ENCODE measurements around the gene MEG3. TPM values are rescaled to one million over a fixed set of nuclear protein-coding genes. Genes with fewer than 3 reads are reported as not detected.

The MEG3 gene
- total and polyA plus RNA-seq, 9 of the 15 experiments (the other 6 are each of a cell fraction or from before 2014, with no cell fraction given) = 0.10 to 5.3 (median 1.0) TPM; not detected in 1

DNA sequence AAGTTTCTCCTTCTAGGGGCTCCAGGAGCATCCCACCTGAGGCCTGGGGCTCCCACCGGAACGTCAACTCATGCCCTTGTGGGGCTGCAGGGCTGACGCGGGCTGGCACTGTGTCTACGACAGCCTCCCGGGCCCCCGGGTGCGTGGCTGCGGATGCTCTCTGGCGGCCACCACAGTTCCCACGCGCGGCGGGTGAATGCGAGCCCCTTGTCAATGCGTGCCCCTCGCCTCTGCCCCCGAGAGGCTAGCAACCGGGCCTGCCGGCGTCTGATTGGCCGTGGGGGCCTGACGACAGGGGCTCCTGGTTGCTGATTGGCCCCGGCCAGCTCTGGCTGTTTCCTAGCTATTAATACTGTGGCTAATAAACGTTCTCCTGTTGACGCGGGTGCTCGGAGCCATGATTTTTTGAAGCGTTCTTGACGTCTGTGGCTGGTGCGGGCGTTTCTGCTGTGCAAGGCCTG, 1.8 kb upstream of the MEG3 start:
- Histone ChIP-seq H3K79me2 (ENCODE audit: control insufficient read depth, insufficient read depth, low read length) (no peaks in the 10 kb centered on the region), H2AFZ (ENCODE audit: low read depth, low read length) (no peak overlapping the region), H3K4me3 (no peak overlapping the region), H3K4me2 (ENCODE audit: insufficient read depth, low read length) (no peak overlapping the region), H3K9ac (ENCODE audit: insufficient read depth in 1 of 2, low read depth in 2 of 2, low read length in 2 of 2) (no peak overlapping the region), H3K9me3 (replicated peaks; ENCODE audit: control insufficient read depth, insufficient read depth, low read depth, low read length) (peaks cover 2% of the 10 kb centered on the region), H3K27me3 (ENCODE audit: control insufficient read depth in 2 of 2, insufficient read depth in 2 of 2, low read length in 2 of 2) (no peaks in the 10 kb centered on the region), H3K36me3 (ENCODE audit: control insufficient read depth, insufficient read depth, low read length) (no peaks in the 10 kb centered on the region), H3K9me1 (ENCODE audit: control insufficient read depth, insufficient read depth, low read length) (no peaks in the 10 kb centered on the region), H3K4me1 (replicated peaks in 1 of 2; ENCODE audit: control insufficient read depth in 2 of 2, insufficient read depth in 2 of 2, low read length in 2 of 2) (peaks cover 4 to 18% of the 10 kb centered on the region in 2 experiments; a peak in 3 of 5 replicates), H3K27ac (ENCODE audit: extremely low read depth, low read depth, low read length) (no peak overlapping the region), H4K20me1 (replicated peaks; ENCODE audit: control insufficient read depth, insufficient read depth, low read length) (no peaks in the 10 kb centered on the region)
- in situ Hi-C loops (cut with MboI) = no loop called here
- TF ChIP-seq FOXM1 (IDR thresholded peaks at IDR 0.05; ENCODE audit: low read depth) (no peak), FOXM1 (CRISPR knock-in tag; IDR thresholded peaks at IDR 0.05; ENCODE audit: low read depth) (no peak), ZNF280A (IDR thresholded peaks at IDR 0.05; ENCODE audit: low read depth, partially characterized antibody) (no peak), TSHZ1 (CRISPR knock-in tag; IDR thresholded peaks at IDR 0.05) (no peak), ZBED1 (IDR thresholded peaks at IDR 0.05) (no peak), ZNF274 (IDR thresholded peaks at IDR 0.05; ENCODE audit: borderline replicate concordance, low read depth, low read length) (no peak), HNRNPL (IDR thresholded peaks at IDR 0.05; ENCODE audit: low read depth, low read length) (no peak), DIDO1 (tag; IDR thresholded peaks at IDR 0.05; ENCODE audit: low read depth) (no peak)
- no peak for FAIRE-seq
- DNase-seq (ENCODE audit: extremely low read depth in 1 of 4, low spot score in 3 of 4) = no peak
- 86% methylated on average over 8 of the region's 32 CpGs for WGBS (ENCODE audit: insufficient coverage, low coverage, missing lambda C conversion rate)
- POLR2A ChIA-PET = no interaction called here
- intact Hi-C loops (cut with micrococcal nuclease) = no loop called here
- no TSS peak for BruUV-seq (replicated peaks)
- ATAC-seq = no peak
- CTCF ChIA-PET (ENCODE audit: low intra/inter-chr PET ratio) = no interaction called here

Data from K562 (cell line).